Measurements from ENCODE around the gene NPFF.
"Not testable (repeated sequence)": the region's sequence is repeated elsewhere in the genome, so short reads cannot be mapped to it uniquely, and the experiment has no call there.

NPFF gene, protein sequence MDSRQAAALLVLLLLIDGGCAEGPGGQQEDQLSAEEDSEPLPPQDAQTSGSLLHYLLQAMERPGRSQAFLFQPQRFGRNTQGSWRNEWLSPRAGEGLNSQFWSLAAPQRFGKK

DNA sequence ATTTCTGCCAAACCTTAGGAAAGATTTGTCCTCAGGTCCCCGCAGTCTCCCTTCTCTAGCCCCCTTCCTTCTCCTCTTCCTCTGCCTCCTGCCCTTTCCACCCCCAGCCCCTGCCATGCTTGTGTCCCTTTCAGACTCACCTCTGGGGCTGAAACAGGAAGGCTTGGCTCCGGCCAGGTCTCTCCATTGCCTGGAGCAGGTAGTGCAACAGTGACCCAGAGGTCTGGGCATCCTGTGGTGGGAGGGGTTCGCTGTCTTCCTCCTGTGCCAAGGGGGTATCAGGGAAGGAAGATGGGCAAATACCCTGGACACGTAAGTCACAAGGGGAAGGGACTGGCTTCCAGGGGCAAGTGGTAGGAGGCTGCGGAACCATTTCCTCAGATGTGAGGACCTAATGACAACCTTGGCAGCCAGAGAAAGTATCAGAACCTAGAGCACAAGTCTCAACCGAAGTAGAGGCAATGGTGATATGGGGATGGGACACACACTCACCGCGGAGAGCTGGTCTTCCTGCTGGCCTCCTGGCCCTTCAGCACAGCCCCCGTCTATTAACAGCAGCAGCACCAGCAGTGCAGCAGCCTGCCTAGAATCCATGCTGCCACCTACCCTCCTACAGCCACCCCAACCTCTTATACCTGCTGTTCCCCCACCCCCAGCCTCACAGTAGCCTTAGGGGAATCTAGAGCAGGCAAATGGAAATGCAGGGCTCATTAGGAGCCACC is at the start of gene NPFF:
Gene NPFF, minus strand, starts transcription at position 604 of the 722 bp plus-strand sequence. Its CDS starts 10 bp downstream, at position 594.
- Histone ChIP-seq H3K4me1 (ENCODE audit: insufficient read depth, low read length) (peaks cover 1% of the 10 kb centered on the region; the same call in 1 of the 2 replicates), H3K9me3 (ENCODE audit: control insufficient read depth, insufficient read depth, low read length) (no peaks in the 10 kb centered on the region), H3K36me3 (ENCODE audit: insufficient read depth, low read length) (no peaks in the 10 kb centered on the region), H3K9ac (ENCODE audit: low read depth, low read length) (no peak within 1 kb of the TSS)

GRCh38 chr12:53552361-53553327 is 45.4 kb upstream of the NPFF start:
- no peaks in the 10 kb centered on the region for H3K4me1 ChIP-seq (ENCODE audit: insufficient read depth, low read length)
- H3K9me3 ChIP-seq (ENCODE audit: control insufficient read depth, insufficient read depth, low read length): no peaks in the 10 kb centered on the region
- H3K36me3 ChIP-seq (ENCODE audit: insufficient read depth, low read length): no peaks in the 10 kb centered on the region; the same call in 1 of the 2 replicates
- H3K9ac ChIP-seq (ENCODE audit: low read depth, low read length): no peak overlapping the region

DNA sequence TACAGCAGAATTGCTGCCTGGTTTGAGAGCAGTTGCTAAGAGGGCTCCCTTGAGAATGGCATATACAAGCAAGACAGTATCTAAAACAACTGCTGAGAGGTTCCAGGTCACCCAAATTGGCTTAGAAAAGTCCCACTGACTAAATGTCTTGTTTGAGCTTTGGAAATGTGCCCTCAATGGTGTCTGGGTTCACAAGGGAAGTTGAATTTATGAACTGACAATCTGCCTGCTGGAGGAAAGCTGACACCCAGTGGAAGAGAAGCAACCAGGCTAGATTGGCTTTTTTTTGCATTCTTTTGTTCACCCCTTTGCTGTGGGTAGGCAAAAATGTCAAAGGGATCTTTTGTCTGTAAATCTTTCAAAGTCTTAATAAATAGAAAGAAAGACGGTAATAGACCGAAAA is 44.6 kb upstream of the NPFF start:
- no peaks in the 10 kb centered on the region; the same call in 1 of the 2 replicates for H3K36me3 ChIP-seq (ENCODE audit: insufficient read depth, low read length)
- no peak overlapping the region for H3K9ac ChIP-seq (ENCODE audit: low read depth, low read length)
- no peaks in the 10 kb centered on the region for H3K4me1 ChIP-seq (ENCODE audit: insufficient read depth, low read length)
- no peaks in the 10 kb centered on the region for H3K9me3 ChIP-seq (ENCODE audit: control insufficient read depth, insufficient read depth, low read length)

DNA sequence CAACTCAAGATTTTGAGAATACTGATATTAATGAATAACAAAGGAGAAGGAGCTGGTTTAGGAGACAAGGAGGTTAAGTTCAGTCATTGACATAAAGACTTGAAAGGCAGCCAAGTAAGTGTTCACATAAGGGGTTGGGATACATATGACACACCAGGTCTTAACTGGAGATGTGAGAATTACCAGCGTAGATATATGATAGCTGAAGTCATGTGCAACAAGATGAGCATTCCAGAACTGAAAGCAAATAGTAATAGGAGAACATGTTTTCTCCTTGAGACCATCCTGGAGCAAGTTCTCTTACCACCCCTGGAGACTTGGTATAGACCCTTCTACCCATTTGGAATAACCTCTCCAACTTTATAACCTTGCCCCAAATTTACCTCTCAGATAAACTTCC is 43.3 kb upstream of the NPFF start:
- Histone ChIP-seq H3K4me1 (ENCODE audit: insufficient read depth, low read length) (no peaks in the 10 kb centered on the region), H3K9ac (ENCODE audit: low read depth, low read length) (no peak overlapping the region), H3K36me3 (ENCODE audit: insufficient read depth, low read length) (no peaks in the 10 kb centered on the region; the same call in 1 of the 2 replicates), H3K9me3 (ENCODE audit: control insufficient read depth, insufficient read depth, low read length) (no peaks in the 10 kb centered on the region)

DNA sequence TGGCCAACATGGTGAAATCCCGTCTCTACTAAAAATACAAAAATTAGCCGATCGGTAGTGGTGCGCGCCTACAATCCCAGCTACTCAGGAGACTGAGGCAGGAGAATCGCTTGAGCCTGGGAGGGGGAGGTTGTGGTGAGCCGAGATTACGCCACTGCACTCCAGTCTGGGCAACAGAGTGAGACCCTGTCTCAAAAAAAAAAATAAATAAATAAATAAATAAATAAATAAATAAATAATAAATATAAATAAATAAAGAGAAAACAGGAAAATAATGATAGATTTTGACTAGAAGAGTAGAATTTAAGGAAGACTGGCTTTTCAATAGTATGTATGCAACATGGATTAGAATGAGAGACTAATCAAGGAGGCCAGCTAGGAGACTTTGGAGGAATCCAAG is 42.8 kb upstream of the NPFF start:
- not testable (repeated sequence) for H3K36me3 ChIP-seq (ENCODE audit: insufficient read depth, low read length); H3K9ac ChIP-seq (ENCODE audit: low read depth, low read length); H3K9me3 ChIP-seq (ENCODE audit: control insufficient read depth, insufficient read depth, low read length); H3K4me1 ChIP-seq (ENCODE audit: insufficient read depth, low read length)

- not testable (repeated sequence) for H3K9me3 ChIP-seq (ENCODE audit: control insufficient read depth, insufficient read depth, low read length); H3K4me1 ChIP-seq (ENCODE audit: insufficient read depth, low read length); H3K36me3 ChIP-seq (ENCODE audit: insufficient read depth, low read length); H3K9ac ChIP-seq (ENCODE audit: low read depth, low read length)
Measured at GRCh38 chr12:53548354-53548753, 41.1 kb upstream of the NPFF start.

DNA sequence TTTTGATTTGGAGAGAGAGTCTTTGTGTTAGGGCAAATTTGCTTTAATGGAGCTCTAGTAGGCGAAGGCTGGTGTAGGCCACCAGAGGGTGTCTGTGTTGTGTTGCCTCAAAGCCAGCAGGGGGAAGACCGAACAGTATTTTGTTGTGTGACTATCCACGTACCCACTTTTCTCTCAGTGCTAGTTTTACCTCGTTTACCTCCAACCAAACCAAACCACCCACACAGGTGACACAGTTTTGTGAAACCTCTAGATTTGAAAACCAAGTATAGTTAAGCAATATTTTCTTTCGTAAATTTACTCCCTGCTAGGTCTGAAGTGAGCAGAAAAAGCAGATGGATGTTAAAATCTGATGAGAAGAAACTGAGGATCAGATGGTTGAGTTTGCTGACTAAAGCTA is 36.3 kb upstream of the NPFF start:
- no peak overlapping the region for H3K9ac ChIP-seq (ENCODE audit: low read depth, low read length)
- peaks cover 2% of the 10 kb centered on the region; the same call in 1 of the 2 replicates for H3K36me3 ChIP-seq (ENCODE audit: insufficient read depth, low read length)
- peaks cover 7% of the 10 kb centered on the region; the same call in 1 of the 2 replicates for H3K4me1 ChIP-seq (ENCODE audit: insufficient read depth, low read length)

GRCh38 chr12:53539526-53539925 is 32.2 kb upstream of the NPFF start:
- Histone ChIP-seq H3K36me3 (ENCODE audit: insufficient read depth, low read length) (peaks cover 7% of the 10 kb centered on the region), H3K4me1 (ENCODE audit: insufficient read depth, low read length) (peaks cover 7% of the 10 kb centered on the region; the same call in 1 of the 2 replicates), H3K9me3 (ENCODE audit: control insufficient read depth, insufficient read depth, low read length) (no peaks in the 10 kb centered on the region), H3K9ac (ENCODE audit: low read depth, low read length) (no peak overlapping the region)

More for the DNA sequence above, 36.3 kb upstream of the NPFF start:
- H3K9me3 ChIP-seq (ENCODE audit: control insufficient read depth, insufficient read depth, low read length): no peaks in the 10 kb centered on the region

- Histone ChIP-seq H3K4me1 (ENCODE audit: insufficient read depth, low read length) (no peaks in the 10 kb centered on the region), H3K9ac (ENCODE audit: low read depth, low read length) (no peak overlapping the region), H3K36me3 (ENCODE audit: insufficient read depth, low read length) (peaks cover 15% of the 10 kb centered on the region), H3K9me3 (ENCODE audit: control insufficient read depth, insufficient read depth, low read length) (no peaks in the 10 kb centered on the region)
Measured at GRCh38 chr12:53538209-53538689, 31.0 kb upstream of the NPFF start.

GRCh38 chr12:53536962-53537361 is 29.7 kb upstream of the NPFF start:
- Histone ChIP-seq H3K4me1 (ENCODE audit: insufficient read depth, low read length) (no peaks in the 10 kb centered on the region), H3K9ac (ENCODE audit: low read depth, low read length) (no peak overlapping the region), H3K9me3 (ENCODE audit: control insufficient read depth, insufficient read depth, low read length) (no peaks in the 10 kb centered on the region), H3K36me3 (ENCODE audit: insufficient read depth, low read length) (peaks cover 17% of the 10 kb centered on the region)

- Histone ChIP-seq H3K36me3 (ENCODE audit: insufficient read depth, low read length) (peaks cover 17% of the 10 kb centered on the region), H3K9me3 (ENCODE audit: control insufficient read depth, insufficient read depth, low read length) (no peaks in the 10 kb centered on the region), H3K4me1 (ENCODE audit: insufficient read depth, low read length) (no peaks in the 10 kb centered on the region), H3K9ac (ENCODE audit: low read depth, low read length) (no peak overlapping the region)
Measured at GRCh38 chr12:53533471-53533870, 26.2 kb upstream of the NPFF start.

- H3K9ac ChIP-seq (ENCODE audit: low read depth, low read length): no peak overlapping the region
- H3K36me3 ChIP-seq (ENCODE audit: insufficient read depth, low read length): peaks cover 17% of the 10 kb centered on the region
- no peaks in the 10 kb centered on the region for H3K4me1 ChIP-seq (ENCODE audit: insufficient read depth, low read length)
- no peaks in the 10 kb centered on the region for H3K9me3 ChIP-seq (ENCODE audit: control insufficient read depth, insufficient read depth, low read length)
Measured at GRCh38 chr12:53532524-53533445, 25.5 kb upstream of the NPFF start.

DNA sequence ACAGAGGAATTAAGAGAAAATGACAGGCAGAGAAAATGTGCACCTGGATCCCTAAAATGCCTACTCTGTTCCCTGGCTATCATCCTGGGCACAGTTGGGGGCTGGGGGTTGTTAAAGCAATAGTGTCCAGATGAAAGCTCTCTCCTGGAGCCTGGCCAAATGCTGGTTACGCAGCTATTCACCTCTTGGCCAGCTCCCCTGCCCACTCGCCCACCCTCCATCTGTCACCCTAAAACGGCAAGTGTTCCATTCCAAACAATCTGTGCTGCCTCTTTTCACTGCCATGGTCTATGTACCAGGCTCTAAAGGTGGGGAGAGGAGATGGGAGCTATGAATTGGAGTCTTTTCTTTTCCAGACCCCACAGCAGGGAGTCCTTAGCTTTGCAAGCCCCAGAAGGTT is 24.7 kb upstream of the NPFF start:
- Histone ChIP-seq H3K9me3 (ENCODE audit: control insufficient read depth, insufficient read depth, low read length) (no peaks in the 10 kb centered on the region), H3K4me1 (ENCODE audit: insufficient read depth, low read length) (no peaks in the 10 kb centered on the region), H3K9ac (ENCODE audit: low read depth, low read length) (no peak overlapping the region), H3K36me3 (ENCODE audit: insufficient read depth, low read length) (peaks cover 17% of the 10 kb centered on the region)

Data from ES-I3 (cell line).